Colonic mucosa (tissue), 4 donors: Measurements from ENCODE around the gene ESPNL. TPM values are rescaled to one million over a fixed set of nuclear protein-coding genes. Genes with fewer than 3 reads are reported as not detected.

Source experiments
- DNase-seq: peaks from one replicate; pipeline ENCODE4 v3.0.0-alpha.2; 2020
- H3K27ac ChIP-seq: fragments of 200-600 bp; one replicate; pipeline ENCODE4 v1.8.0; 2021
- H3K27me3 ChIP-seq: fragments of 200-600 bp; one replicate; pipeline ENCODE4 v1.8.0; 2021
- H3K36me3 ChIP-seq: fragments of 200-600 bp; one replicate; pipeline ENCODE4 v1.8.0; 2021
- H3K4me1 ChIP-seq: fragments of 200-600 bp; one replicate; pipeline ENCODE4 v1.8.0; 2021; ENCODE audit warnings: mild to moderate bottlenecking
- H3K4me3 ChIP-seq: fragments of 200-600 bp; one replicate; pipeline ENCODE4 v1.8.0; 2021
- H3K9ac ChIP-seq, 2 donors: one replicate each; pipeline ENCODE4 v1.7.0; 2013; ENCODE audit warnings: control low read depth in 2 of 2, low read depth in 2 of 2, low read length in 2 of 2
- H3K9me3 ChIP-seq: fragments of 200-600 bp; one replicate; pipeline ENCODE4 v1.8.0; 2021
- CTCF ChIP-seq: fragments of 200-600 bp; IDR thresholded peaks from one replicate; pipeline ENCODE4 v1.8.0; 2022; ENCODE audit warnings: antibody characterized with exemption, mild to moderate bottlenecking
- intact Hi-C: fragments of 100-400 bp; cut with DNase I; formaldehyde crosslinking; loops from one replicate; pipeline ENCODE4 v1.14.1; 2022
- total RNA-seq, 2 donors: library from RNA; stranded (reverse); fragmentation: NEBNext Ultra II Directional in 1 of 2; extraction: Animal tissue kit (Norgen Biotek cat#: 25700) in 1 of 2; gene quantifications; one replicate each; pipeline ENCODE4 v1.2.1, GENCODE V29; 2021
- donor health status: healthy.
- donor health status: DM: no; HTN: no; CAD: no.
- donor health status: DM: no; HTN: no; CAD: no.

ESPNL gene
- total RNA-seq, 2 donors from 2014 or later, result 0.08 to 0.12 TPM

GRCh38 chr2:238103465-238104225 lies 3.5 kb downstream of the ESPNL start:
- DNase-seq, result no peak
- intact Hi-C loops, result no loop called here

GRCh38 chr2:238104226-238104690 lies 4.1 kb downstream of the ESPNL start:
- Histone ChIP-seq H3K27me3 (no peaks in the 10 kb centered on the region), H3K4me1 (peaks cover 7% of the 10 kb centered on the region), H3K9ac (no peak overlapping the region), H3K27ac (no peak overlapping the region), H3K9me3 (no peaks in the 10 kb centered on the region), H3K4me3 (no peak overlapping the region), H3K36me3 (no peaks in the 10 kb centered on the region)
- TF ChIP-seq CTCF, result no peak
- no peak for DNase-seq
- intact Hi-C loops, result no loop called here

More at GRCh38 chr2:238103465-238104225, 3.5 kb downstream of the ESPNL start:
- Histone ChIP-seq H3K27me3 (no peaks in the 10 kb centered on the region), H3K9ac (no peak overlapping the region), H3K27ac (no peak overlapping the region), H3K36me3 (no peaks in the 10 kb centered on the region), H3K4me3 (no peak overlapping the region), H3K4me1 (peaks cover 7% of the 10 kb centered on the region), H3K9me3 (no peaks in the 10 kb centered on the region)
- no peak for TF ChIP-seq CTCF

- H3K4me1 ChIP-seq, result peaks cover 7% of the 10 kb centered on the region
- DNase-seq, result no peak
- H3K27me3 ChIP-seq, result no peaks in the 10 kb centered on the region
- TF ChIP-seq CTCF, result no peak
- no peak overlapping the region for H3K27ac ChIP-seq
- H3K9ac ChIP-seq, result no peak overlapping the region
- H3K9me3 ChIP-seq, result no peaks in the 10 kb centered on the region
- intact Hi-C loops, result loop anchor here (5.0 kb wide), 1 partner anchor 248 kb away; the partner anchor contains the start of gene RAMP1
- H3K4me3 ChIP-seq, result no peak overlapping the region
- no peaks in the 10 kb centered on the region for H3K36me3 ChIP-seq
These were observed 4.7 kb downstream of the ESPNL start for GRCh38 chr2:238104691-238105371.

- Histone ChIP-seq H3K9ac (no peak overlapping the region), H3K4me3 (no peak overlapping the region), H3K36me3 (no peaks in the 10 kb centered on the region), H3K9me3 (no peaks in the 10 kb centered on the region), H3K27me3 (no peaks in the 10 kb centered on the region), H3K4me1 (peaks cover 7% of the 10 kb centered on the region), H3K27ac (no peak overlapping the region)
- no peak for TF ChIP-seq CTCF
- no peak for DNase-seq
- intact Hi-C loops, result loop anchor here (5.0 kb wide), 1 partner anchor 248 kb away; the partner anchor contains the start of gene RAMP1
These were observed 5.6 kb downstream of the ESPNL start for GRCh38 chr2:238105506-238106338.

- Histone ChIP-seq H3K27ac (no peak overlapping the region), H3K9me3 (no peaks in the 10 kb centered on the region), H3K4me3 (no peak overlapping the region), H3K36me3 (no peaks in the 10 kb centered on the region), H3K4me1 (peaks cover 7% of the 10 kb centered on the region), H3K27me3 (no peaks in the 10 kb centered on the region), H3K9ac (no peak overlapping the region)
- intact Hi-C loops, result loop anchor here (5.0 kb wide), 1 partner anchor 249 kb away; the partner anchor contains the start of gene RAMP1
- DNase-seq, result no peak
- TF ChIP-seq CTCF, result no peak
These were observed 6.2 kb downstream of the ESPNL start for GRCh38 chr2:238106339-238106697.
